Activated CD8-positive, alpha-beta memory T cell treated with anti-CD3 and anti-CD28 coated beads for 4 hours (primary cell): ENCODE data around the gene ETV7.
A peak's percentile ranks its signal among the peaks of the same experiment; 100 is the strongest.
"Not testable (repeated sequence)": the region's sequence is repeated elsewhere in the genome, so short reads cannot be mapped to it uniquely, and the experiment has no call there.

ENCODE experiments used
- DNase-seq, 2 donors: peaks; one replicate each; pipeline ENCODE4 v3.0.0-alpha.2; 2020; ENCODE audit warnings: low read depth in 2 of 2

Gene ETV7

GRCh38 chr6:36340618-36341454 is 46.6 kb downstream of the ETV7 start:
- peak; percentile 33 to 46 for DNase-seq

DNA sequence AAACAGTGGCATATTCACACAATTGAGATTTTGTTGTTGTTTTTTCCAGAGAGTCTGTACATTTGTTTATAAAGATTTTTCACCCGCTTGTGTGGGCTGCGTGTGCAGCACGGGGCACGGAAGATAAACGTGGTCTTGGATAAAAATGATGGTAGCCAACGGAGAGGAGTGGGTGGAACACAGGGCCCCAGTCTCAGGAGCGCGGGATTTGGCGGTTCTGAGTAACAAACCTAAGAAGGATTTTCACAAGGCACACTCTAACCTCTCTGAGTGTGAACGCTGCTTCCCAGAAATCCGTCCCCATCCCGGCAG is 47.2 kb downstream of the ETV7 start:
- no peak for DNase-seq

GRCh38 chr6:36339146-36339545 is 48.3 kb downstream of the ETV7 start:
- DNase-seq = no peak

DNA sequence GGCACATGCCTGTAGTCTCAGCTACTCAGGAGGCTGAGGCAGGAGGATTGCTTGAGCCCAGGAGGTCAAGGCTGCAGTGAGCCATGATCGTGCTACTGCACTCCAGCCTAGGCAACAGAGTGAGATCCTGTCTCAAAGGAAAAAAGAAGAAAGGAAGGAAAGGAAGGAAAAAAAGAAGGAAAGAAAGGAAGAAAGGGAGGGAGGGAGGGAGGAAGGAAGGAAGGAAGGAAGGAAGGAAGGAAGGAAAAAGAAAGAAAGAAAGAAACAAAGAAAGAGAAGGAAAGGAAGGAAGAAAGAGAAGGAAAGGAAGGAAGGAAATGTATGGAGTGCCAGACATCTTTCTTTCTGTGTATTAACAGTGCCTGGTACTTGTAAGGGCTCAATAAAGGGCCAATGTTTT is 49.2 kb downstream of the ETV7 start:
- DNase-seq = not testable (repeated sequence)

- no peak for DNase-seq
These were observed 49.7 kb downstream of the ETV7 start for GRCh38 chr6:36337814-36338213.

GRCh38 chr6:36336779-36337241 is 50.7 kb downstream of the ETV7 start, which contains the start of gene BNIP5:
BNIP5 (minus strand) TSS chr6:36336888; CDS start chr6:36330690, 6,198 bp downstream.
- DNase-seq = no peak

DNA sequence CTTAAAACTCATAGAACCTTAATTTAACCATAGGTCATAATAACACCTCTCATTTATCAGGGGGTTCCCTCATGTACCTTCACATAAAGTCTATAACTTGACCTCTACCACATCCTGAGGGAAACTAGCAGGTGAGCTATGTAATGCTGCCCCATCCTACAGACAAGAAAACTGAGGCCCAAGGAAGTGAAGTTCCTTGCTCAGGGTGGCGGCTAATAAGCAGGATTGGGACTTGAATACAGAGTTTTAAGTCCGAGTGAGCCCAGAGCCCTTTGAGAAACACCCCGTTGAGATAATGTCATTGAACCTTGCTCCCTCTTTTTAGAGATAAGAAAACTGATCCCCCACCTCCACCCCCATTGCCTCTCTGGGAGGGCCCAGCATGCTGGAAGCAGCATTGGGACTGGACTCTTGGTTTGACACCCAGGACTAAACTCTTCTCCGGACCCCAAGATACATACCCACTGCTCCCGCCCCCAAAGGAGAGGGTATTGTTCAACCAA is 51.2 kb downstream of the ETV7 start:
- DNase-seq = no peak

- DNase-seq = no peak
These were observed 51.8 kb downstream of the ETV7 start for GRCh38 chr6:36335465-36336207.

DNA sequence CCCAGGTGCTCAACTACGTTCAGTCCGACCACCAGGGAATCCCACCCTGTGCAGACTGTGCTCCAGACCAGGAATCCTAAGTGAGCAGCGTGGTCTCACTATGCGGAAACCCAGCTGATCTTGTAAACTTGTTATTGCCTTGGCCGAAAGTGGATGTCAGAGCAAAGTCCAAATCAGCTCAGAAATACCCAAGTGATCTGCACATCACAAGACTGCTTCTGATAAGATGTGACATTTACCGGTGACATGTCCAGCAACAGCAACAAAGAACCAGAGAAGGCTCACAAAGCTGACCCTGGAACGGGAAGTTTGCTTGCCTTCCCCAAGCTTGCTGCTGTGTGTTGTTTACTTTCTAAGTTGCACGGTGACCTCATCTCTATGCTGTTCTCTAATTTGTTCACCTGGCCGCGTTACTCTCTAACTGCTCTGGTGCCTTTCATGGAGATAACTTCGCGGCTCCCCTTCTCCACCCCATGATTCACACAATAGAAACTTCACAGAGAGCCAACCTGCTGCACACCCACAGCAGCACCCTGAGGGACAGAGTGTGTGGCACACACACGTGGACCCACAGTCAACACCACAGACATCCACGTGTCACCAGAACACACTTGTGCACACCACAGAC is 52.5 kb downstream of the ETV7 start:
- no peak for DNase-seq

DNA sequence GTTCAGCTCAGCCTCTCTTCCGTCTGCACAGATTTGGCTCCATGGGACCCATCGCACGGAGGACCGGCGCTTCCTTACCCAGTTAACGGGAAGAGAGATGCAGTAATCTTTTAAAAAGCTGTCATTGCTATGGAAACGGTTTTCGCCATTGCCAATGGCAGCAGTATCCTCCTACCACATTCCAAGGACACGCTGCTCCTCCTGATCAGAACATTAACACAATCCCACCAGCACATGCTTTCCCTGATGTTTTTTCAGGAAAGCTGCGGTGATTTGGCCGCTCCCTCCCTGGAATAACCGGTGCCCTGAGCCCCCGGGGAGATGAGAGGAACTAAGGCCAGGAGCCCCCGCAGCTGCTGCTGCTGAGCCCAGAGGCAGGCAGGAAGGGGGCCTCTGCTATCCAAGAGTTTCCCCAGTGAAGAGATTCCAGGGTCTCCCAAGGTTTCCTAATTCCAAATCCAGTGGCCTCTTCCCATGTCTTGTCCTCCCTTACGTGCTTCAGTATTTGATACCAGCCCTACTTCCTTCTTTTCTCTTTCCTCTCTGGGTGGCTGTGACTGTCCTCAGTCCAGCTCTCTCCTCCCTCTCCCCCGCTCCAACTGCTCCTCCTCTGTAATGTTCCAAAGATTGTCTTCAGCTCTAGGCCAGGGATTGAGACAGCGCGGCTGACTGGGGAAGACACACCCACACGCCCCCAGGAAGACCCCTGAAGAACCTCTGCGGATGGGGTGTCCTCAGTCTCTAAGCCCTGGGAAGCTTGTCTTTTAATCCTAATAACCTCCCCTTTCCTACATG is 53.3 kb downstream of the ETV7 start:
- DNase-seq = no peak

DNA sequence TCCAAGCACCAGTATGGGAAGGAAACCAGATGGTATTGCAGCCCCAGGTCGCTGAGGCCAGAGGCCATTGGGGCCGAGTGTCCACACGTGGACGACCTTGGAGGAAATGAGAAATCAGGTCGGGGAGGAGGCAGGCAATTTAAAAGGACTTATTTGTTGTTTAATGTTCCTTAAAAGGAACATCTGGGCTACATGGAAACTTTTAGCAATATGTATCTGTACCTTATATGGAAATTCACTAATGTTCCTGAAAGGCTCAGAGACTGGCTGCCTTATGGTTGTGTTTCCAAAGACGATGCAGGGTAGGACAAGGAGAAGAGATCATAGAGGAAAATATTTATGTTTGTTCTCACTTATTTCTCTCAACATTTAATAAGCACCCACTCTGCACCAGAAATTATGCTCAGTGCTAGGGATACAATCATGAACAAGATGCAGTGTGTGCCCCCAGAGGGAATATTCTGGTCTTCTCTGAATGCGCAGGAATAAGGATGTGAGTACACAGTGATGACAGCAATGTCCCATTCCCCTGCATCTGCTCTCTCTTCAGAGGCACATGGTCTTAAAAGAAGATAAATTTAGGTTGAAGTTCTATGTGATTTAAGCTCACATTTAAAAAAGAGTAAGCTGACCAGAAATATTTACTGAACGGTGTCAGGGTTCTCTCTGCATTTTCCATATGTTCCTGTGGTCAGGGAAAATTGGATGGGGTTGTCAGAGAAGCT is 54.1 kb downstream of the ETV7 start:
- no peak for DNase-seq

DNA sequence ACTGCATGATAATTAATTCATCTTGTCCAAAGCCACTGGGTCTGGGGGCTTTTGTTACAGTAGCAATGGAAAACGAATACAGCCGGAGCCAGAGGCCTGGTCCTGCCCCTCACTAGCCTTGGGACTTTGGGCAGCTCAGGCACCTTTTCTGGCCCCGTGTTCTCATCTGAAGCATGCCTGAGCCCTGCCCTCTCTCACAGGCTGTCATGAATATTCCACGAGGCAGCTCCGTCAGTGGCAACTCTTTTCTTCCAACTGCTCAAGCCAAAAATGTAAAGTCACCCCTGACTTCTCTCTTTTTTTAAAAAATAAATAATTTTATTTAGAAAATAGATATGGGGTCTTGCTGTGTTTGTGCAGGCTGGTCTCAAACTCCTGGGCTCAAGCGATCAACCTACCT is 56.1 kb downstream of the ETV7 start:
- DNase-seq = no peak

- no peak for DNase-seq
These were observed 57.1 kb downstream of the ETV7 start for GRCh38 chr6:36330366-36330765.

GRCh38 chr6:36329798-36330291 is 57.6 kb downstream of the ETV7 start:
- no peak for DNase-seq

DNA sequence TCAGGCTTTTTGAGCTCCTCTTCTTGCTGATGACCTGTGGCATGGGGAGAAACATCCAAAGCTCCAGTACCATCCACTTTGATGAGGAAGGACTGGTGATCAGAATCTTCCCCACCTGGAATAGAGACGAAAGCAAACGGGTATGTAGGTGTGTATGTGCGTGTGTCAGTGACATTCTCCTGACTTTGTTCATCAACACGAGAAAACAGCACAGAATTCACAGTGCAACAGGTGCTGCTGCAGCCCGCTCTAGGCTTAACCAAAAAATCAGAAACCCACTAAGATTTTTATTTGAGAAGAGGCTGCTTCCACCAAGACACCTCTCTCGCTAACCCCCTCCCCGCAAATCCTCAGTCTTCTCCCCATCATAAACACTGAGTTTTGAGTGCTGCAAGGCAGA is 58.9 kb downstream of the ETV7 start:
- DNase-seq = no peak

DNA sequence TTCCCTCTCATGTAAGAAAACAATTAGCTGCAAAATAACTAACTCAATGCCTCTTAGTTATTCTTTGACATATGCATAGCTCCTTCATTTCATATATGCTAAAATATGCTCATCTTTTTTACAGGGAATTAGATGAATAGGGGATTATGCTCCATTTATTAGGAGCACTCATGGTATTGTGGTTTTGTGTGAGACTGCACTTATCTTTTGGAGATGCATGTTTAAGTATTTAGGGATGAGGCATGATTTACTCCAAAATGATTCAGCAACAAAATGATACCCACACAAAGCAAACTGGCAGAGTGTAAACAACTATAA is 59.6 kb downstream of the ETV7 start:
- no peak for DNase-seq

- DNase-seq = no peak
These were observed 60.1 kb downstream of the ETV7 start for GRCh38 chr6:36327226-36327918.

- DNase-seq = no peak
These were observed 61.0 kb downstream of the ETV7 start for GRCh38 chr6:36326356-36326995.

- DNase-seq = no peak
These were observed 62.8 kb downstream of the ETV7 start for GRCh38 chr6:36324715-36325114.

DNA sequence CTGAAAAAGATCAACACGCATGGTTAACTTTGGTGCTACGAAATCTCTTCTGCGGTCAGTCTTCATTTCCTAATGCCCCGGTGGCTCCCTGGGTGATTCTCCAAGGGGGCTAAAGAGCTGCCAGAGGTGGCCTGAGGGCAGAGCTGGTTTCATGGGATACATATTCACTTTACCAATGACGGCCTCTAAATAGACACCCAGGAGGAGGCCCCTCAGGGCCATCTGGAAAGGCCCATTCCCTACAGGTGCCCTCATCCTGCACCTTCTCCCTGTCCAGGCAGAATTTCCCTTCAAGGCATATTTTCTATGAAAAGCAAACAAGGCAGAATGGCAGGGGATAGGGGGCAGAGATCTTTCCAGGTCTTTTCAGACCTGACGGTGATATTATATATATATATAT is 63.3 kb downstream of the ETV7 start:
- no peak for DNase-seq
